C4-2B (cell line): ENCODE data around the gene ZKSCAN4.

Experiments
- H3K27ac ChIP-seq: fragments of 450-650 bp; 2 replicates; pipeline ENCODE4 v1.5.1; 2017
- ZFX ChIP-seq: fragments of 450-650 bp; IDR thresholded peaks from 2 replicates; pipeline ENCODE4 v1.6.1; 2017
- TF ChIP-seq, protein P1 (sequence below): fragments of 450-650 bp; conservative IDR thresholded peaks from 2 replicates; pipeline ENCODE4 v1.5.1; 2017; ENCODE audit warnings: mild to moderate bottlenecking

The ZKSCAN4 gene

DNA sequence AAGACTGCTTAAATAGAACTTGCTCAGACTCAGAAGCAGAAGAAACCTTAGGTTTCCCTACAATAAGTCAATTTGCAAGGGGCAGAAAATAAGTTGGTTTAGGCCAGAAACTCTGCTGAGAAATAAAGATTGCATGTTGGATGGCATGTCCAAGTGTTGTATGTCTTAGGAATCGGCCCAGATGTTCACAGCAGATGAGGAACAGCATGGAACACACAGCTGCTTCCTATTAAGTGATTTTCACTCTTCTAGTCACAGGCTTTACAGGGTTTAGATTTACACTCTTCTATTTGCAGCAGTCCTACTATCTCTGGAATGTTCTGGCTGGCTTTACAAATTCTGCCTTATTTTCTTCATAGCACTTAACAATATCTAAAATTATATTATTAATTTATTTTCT is 3.2 kb downstream of the ZKSCAN4 start:
- no peak overlapping the region for H3K27ac ChIP-seq
- TF ChIP-seq, protein P1, sequence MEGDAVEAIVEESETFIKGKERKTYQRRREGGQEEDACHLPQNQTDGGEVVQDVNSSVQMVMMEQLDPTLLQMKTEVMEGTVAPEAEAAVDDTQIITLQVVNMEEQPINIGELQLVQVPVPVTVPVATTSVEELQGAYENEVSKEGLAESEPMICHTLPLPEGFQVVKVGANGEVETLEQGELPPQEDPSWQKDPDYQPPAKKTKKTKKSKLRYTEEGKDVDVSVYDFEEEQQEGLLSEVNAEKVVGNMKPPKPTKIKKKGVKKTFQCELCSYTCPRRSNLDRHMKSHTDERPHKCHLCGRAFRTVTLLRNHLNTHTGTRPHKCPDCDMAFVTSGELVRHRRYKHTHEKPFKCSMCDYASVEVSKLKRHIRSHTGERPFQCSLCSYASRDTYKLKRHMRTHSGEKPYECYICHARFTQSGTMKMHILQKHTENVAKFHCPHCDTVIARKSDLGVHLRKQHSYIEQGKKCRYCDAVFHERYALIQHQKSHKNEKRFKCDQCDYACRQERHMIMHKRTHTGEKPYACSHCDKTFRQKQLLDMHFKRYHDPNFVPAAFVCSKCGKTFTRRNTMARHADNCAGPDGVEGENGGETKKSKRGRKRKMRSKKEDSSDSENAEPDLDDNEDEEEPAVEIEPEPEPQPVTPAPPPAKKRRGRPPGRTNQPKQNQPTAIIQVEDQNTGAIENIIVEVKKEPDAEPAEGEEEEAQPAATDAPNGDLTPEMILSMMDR, result no peak
- TF ChIP-seq ZFX, result no peak

DNA sequence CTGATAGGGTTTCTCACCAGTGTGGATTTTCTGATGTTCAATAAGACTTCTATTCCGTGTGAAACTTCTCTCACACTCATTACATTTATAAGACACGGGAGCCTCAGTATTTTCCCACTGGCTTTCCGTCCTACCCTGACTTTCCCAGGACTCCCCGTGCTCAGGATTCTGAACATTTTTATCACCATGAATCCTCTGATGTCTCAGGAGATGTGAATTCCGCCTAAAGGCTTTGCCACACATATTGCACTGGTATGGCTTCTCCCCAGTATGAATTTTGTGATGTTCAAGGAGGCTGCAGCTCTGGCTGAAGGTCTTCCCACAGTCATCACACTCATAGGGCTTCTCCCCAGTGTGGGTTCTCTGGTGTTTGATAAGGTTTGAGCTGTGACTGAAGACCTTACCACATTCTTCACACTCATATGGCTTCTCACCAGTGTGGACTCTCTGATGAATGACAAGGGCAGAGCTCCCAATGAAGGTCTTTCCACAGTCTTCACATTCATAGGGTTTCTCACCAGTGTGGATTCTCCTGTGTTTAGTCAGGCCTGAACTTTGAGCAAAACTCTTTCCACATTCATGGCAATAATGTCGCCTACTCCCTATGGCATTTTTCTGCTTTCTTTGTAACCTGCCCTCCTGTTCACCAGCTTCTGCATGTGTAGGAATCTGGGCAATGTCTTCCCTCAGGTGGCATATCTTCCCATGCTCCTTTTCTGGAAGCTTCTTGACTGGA is 6.7 kb downstream of the ZKSCAN4 start:
- no peak overlapping the region for H3K27ac ChIP-seq
- no peak for TF ChIP-seq ZFX
- TF ChIP-seq, protein P1, result no peak

DNA sequence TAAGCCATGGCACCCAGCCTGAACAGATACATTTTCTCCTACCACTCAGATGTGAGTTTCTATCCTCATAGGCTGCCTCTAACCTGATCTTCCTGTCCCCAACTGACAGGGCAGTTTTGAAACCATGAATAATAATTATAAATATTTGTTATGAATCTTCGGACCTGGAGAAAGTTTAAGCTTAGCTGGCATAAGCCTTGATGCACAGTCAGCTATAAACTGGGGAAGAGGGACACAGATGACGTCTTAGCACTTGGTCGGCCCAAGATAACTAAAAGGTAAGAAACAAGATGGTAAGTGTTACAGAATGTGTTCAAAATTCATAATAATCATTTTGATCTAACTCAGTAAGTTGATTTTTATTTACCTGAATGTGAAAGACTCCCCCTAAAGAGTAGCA is 8.1 kb downstream of the ZKSCAN4 start:
- no peak overlapping the region for H3K27ac ChIP-seq
- no peak for TF ChIP-seq ZFX
- TF ChIP-seq, protein P1, result no peak

DNA sequence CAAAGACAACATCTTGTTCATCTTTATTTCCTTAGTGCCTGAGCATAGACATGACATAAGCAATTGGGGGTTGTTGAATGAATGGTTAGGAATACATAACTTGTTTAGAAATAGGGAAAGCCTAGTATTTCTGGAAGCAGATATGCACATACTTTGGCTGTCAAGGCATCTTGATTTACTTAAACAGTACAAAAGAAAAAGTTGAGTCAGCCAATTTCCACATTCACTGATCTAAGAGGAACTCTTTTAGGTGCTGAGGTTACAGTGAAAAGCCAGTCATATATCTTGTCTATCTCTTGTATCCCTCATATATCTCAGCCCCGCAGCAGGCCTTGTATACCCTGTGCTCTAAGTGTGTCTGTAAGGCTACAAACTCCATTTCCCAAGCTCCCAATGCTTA is 11.6 kb downstream of the ZKSCAN4 start:
- TF ChIP-seq, protein P1, result no peak
- no peak for TF ChIP-seq ZFX
- no peak overlapping the region for H3K27ac ChIP-seq

DNA sequence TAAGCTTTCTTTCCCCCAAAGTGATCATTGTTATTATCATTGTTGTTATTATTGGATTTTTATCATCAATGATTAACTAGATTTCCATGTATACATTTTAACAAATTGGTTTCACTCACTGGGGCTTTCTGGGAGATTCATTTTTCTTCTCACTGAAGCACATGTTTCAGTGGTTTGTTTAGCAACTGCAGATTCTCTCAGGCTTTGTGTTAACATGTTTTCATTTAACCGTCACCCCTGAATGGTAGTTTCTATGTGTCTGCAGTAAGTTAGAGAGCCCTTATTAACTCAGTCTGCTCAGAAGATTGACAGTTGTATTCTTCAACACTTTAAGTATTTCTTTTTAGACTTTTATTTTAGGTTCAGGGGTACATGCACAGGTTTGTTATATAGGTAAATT is 12.4 kb downstream of the ZKSCAN4 start:
- TF ChIP-seq ZFX, result no peak
- TF ChIP-seq, protein P1, result no peak
- no peak overlapping the region for H3K27ac ChIP-seq

DNA sequence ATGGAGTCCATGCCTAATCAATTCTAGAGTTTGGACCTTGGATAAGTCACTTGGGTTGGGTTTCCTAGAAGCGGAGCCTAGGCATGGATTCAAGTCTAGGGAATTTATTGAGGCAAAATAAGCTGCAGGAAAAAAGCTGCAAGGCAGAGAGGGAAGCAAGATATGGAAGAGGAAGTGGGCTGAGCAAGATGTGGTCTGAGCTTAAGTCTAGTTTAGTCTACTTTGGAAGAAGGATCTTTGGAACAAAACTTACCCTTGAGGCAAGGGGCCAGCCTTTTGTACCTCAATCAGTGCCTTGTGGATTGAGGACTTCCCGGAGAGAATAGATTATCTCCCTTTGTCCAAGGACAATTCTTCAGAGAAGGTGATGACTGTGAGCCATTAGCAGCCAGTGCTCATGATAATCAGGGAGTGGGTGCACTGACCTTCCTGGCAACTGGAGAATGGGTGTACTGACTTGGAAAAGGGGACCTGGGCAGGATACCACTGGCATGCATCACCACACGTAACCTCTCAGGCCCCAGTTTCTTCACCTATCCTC is 16.1 kb downstream of the ZKSCAN4 start:
- no peak overlapping the region for H3K27ac ChIP-seq
- no peak for TF ChIP-seq ZFX
- TF ChIP-seq, protein P1, result no peak

DNA sequence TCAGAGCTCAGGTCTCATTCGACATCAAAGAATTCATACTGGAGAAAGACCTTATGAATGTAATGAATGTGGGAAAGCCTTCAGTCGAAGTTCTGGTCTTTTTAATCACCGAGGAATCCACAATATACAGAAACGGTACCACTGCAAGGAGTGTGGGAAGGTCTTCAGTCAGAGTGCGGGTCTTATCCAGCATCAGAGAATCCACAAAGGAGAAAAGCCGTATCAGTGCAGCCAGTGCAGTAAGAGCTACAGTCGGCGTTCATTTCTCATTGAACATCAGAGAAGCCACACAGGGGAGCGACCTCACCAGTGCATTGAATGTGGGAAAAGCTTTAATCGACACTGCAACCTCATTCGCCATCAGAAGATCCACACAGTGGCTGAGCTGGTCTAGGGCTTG is 19.3 kb downstream of the ZKSCAN4 start:
- no peak overlapping the region for H3K27ac ChIP-seq
- TF ChIP-seq, protein P1, result no peak
- no peak for TF ChIP-seq ZFX
